Islet precursor cell (in vitro differentiated cells): ENCODE measurements around the gene FRMD1.

Experiments used
- DNase-seq: peaks from one replicate; pipeline ENCODE4 v3.0.0-alpha.2; 2018

FRMD1 gene

GRCh38 chr6:168078943-168079405 lies at the start of gene FRMD1:
FRMD1 (minus strand) TSS chr6:168079212; CDS start chr6:168079094, 118 bp downstream.
- no peak for DNase-seq

GRCh38 chr6:168128006-168128630 lies 49.1 kb upstream of the FRMD1 start:
- peak; percentile 43 for DNase-seq

GRCh38 chr6:168127384-168127868 lies 48.4 kb upstream of the FRMD1 start:
- peak; percentile 37 for DNase-seq

GRCh38 chr6:168126566-168127383 lies 47.8 kb upstream of the FRMD1 start:
- peak; percentile 39 for DNase-seq

GRCh38 chr6:168125429-168126001 lies 46.5 kb upstream of the FRMD1 start:
- peak; percentile 41 for DNase-seq

GRCh38 chr6:168124921-168125320 lies 45.9 kb upstream of the FRMD1 start:
- peak; percentile 40 for DNase-seq

GRCh38 chr6:168124158-168124557 lies 45.1 kb upstream of the FRMD1 start:
- peak; percentile 7 for DNase-seq

- peak; percentile 36 for DNase-seq
Measured at GRCh38 chr6:168123165-168123911, 44.3 kb upstream of the FRMD1 start.

GRCh38 chr6:168122521-168122920 lies 43.5 kb upstream of the FRMD1 start:
- DNase-seq, result peak; percentile 26

GRCh38 chr6:168122011-168122410 lies 43.0 kb upstream of the FRMD1 start:
- DNase-seq, result peak; percentile 32

- DNase-seq, result peak; percentile 33
Measured at GRCh38 chr6:168121303-168121665, 42.3 kb upstream of the FRMD1 start.

GRCh38 chr6:168120390-168121302 lies 41.6 kb upstream of the FRMD1 start:
- DNase-seq, result peak; percentile 42

- DNase-seq, result no peak
Measured at GRCh38 chr6:168119539-168119938, 40.5 kb upstream of the FRMD1 start.

- peak; percentile 48 for DNase-seq
Measured at GRCh38 chr6:168118935-168119334, 39.9 kb upstream of the FRMD1 start.

- peak; percentile 42 for DNase-seq
Measured at GRCh38 chr6:168117942-168118341, 38.9 kb upstream of the FRMD1 start.

- peak; percentile 44 for DNase-seq
Measured at GRCh38 chr6:168116975-168117899, 38.2 kb upstream of the FRMD1 start.

GRCh38 chr6:168116438-168116974 lies 37.5 kb upstream of the FRMD1 start:
- peak; percentile 37 for DNase-seq

- DNase-seq, result no peak
Measured at GRCh38 chr6:168115748-168116437, 36.9 kb upstream of the FRMD1 start.

GRCh38 chr6:168113226-168113625 lies 34.2 kb upstream of the FRMD1 start:
- no peak for DNase-seq

GRCh38 chr6:168111911-168112310 lies 32.9 kb upstream of the FRMD1 start:
- no peak for DNase-seq
